Cortex of kidney (tissue), 1 donor: ENCODE results near the gene ADTRP.

Source experiments
- DNase-seq: peaks from one replicate; lab custom pipeline; 2025; lab: John Stamatoyannopoulos, UW

Gene ADTRP

DNA sequence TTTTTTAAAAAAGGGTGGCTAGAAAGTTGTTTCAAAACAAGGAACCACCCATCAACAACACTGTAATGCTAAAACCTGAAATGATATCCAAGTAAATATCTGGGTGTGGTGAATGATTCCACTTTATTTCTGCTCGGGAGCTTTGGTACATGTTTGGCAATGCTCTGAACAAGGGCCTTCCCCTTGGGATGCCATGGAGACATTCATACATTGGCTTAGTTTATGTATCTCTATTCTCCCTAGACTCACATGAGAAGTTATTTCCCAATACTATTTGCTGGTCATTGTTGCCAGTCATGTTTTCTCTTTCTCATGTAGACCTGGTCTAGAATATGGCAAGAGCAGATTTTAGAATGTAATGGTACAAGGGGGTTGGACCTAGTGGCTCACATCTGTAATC, 22.9 kb downstream of the ADTRP start:
- no peak for DNase-seq

DNA sequence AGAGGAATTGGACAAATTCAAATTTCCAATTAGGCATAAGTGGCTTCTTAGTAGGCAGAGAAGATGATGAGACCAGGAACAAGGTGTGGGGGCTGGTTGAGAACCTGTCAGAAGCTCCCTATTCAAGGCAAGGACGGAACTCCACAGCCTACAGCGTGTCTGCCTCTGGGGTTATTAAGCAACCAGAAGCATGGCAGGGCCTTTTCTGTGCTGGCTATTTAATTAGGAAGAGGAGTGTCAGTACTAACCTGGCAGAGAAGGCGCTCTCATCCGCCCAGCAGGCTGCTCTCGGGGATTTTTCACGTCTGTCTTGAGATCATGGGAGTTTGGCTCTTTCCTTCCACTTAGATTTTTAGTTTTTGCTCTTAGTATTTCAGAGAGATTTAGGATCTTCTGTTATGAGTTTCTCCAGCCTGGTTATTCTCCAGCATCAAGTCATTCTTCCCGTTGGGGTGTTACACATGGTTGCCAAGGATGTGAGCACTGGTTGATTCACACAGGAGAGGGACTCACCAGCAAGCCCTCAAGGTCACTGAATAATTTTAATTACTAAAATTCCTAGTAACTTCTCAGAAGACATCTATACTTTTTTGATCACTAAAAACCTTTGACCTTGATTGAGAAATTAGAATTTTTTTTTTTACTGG, 23.9 kb downstream of the ADTRP start:
- DNase-seq = no peak

DNA sequence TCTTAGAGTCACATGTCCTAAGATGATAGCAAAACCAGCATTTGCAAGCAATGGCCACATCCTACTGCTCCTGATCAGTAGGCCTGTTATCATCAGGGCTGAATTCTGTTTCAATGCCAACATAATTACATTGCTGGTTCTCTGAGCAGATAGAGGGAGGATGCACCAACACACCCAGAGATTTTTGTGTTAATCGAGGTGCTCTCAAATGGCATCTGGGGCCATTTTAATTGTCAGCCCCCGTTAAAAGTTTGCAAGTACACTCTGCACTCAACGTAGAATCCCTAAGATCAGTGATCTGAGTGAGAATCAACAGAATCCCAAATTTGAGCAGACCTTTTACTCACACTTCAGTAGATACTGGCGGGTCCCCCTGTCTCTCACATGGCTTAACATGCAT, 24.8 kb downstream of the ADTRP start:
- no peak for DNase-seq

DNA sequence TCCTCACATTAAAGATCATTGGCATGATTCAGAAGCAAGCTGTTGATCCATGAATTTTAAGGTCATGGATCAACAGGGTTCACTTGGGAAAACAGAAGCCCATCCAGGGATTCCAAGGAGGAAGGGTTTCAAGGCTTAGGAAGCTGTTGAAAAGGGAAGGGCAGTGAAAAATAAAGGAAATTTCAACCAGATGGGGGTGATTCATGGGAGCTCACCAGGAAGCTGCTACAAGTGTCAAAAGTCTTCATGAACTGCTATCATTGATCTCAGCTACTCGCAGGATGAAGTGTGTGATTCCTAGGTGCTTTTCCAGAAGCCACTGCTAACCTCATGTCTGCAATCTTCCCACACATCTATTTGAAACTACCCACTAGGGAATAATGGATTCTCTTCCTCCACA, 26.2 kb downstream of the ADTRP start:
- no peak for DNase-seq

DNA sequence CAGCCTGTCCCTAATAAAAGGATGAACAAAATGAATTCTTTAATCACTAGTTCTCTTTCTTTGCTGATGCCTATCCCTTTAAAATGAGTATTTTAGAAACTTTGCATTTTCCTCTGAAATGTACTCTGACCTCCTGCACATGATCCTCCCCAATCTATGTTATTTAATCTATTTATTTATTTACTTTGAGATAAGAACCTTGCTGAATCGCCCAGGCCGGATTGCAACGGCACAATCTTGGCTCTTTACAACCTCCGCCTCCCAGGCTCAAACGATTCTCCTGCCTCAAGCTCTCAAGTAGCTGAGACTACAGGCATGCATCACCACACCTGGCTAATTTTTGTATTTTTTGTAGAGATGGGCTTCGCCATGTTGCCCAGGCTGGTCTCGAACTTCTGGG, 27.9 kb downstream of the ADTRP start:
- no peak for DNase-seq

DNA sequence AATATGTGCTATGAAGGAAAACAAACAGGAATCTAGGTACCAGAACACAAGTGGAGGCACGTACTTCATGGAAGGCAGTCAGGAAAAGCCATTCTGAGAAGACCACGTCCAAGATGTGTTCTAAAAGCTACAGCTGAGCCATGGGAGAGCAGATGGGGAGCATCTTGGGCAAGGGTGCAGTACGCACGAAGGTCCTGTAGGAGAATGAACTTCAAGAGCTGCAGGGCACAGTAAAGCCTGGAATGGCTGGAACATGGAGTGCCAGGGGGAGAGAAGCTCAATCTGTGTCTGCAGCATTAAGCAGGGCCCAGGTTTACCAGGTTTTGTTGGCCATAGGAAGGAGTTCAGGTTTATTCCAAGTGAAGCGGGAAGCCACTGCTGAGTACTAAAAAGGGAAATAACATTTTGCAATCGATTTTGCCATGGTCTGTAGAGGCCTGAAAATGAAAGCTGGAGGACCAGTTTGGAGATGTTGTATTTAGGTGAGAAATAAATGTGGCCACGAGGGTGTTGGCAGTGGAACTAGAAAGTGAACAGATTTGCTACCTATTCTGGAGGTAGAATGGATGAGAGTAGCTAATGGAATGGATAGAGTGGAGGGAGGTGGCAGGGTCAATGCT, 29.9 kb downstream of the ADTRP start:
- no peak for DNase-seq

DNA sequence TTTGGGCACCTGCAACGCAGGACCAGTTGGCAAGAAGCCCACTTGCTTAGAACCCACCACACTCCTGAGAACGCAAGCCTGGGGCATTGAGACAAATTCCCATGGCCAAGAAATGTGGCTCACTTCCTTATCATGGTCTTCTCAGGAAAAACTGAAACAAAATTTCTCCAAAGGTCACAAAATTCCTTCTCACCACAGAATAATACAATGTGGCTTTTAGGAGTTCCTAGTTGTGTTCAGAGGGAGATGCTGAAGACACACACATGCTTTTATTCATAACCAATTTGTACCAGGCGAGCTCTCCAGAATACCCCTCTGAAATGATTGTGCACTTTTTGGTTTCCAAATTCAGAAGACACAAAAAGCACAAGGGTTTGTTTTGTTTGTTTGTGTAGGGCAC, 31.6 kb downstream of the ADTRP start:
- no peak for DNase-seq

DNA sequence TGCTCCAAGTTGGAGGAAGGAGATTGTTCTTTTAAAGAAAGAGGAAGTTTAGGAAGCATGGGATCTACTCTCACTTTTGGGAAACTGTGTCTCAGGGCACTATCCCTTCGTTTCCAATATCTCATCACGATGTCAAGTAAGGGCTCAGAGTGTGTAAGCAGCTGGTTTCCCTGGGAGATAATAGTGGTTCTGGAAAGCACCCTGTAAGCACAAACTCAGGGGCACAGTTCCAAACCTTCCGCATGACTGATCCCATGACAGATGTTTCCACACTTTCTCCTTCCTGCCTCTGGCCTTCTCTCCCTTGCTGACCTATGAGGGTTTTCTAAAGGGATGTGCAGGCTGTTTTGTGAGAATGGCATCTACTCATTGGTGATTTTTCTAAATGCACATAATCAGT, 33.9 kb downstream of the ADTRP start:
- no peak for DNase-seq

DNA sequence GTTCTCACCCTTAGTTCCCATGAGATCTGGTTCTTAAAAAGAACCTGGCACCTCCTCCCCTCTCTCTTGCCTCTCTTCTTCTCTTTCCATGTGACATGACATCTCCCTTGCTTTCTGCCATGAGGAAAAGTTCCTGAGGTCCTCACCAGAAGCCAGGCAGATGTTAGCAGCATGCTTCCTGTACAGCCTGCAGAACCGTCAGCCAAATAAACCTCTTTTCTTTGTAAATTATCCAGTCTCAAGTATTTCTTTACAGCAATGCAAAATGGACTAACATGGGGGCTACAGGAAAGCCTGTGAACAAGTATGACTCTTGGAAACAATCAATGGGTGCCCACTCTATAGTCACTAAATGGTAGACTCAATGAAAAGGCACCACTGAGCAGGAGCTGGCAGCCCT, 34.5 kb downstream of the ADTRP start:
- no peak for DNase-seq

DNA sequence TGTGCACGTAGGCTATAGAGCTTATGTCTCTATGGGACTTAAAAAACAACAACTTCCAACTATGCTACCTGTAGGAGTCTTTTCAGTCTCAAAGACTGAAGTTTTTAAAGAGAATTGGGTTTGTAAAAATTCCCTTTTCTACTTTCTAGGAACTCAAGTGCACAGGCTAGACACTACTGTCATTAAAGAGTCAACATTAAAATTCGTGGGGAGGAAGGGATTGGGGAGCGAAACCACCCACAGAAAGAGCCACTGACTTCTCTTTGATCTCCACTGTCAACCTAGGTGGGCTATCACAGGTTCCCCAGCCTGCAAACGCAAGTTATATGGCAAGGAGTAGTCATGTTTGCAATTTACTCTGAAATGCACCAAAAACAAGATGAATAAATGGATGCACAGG, 37.7 kb downstream of the ADTRP start:
- DNase-seq = no peak

DNA sequence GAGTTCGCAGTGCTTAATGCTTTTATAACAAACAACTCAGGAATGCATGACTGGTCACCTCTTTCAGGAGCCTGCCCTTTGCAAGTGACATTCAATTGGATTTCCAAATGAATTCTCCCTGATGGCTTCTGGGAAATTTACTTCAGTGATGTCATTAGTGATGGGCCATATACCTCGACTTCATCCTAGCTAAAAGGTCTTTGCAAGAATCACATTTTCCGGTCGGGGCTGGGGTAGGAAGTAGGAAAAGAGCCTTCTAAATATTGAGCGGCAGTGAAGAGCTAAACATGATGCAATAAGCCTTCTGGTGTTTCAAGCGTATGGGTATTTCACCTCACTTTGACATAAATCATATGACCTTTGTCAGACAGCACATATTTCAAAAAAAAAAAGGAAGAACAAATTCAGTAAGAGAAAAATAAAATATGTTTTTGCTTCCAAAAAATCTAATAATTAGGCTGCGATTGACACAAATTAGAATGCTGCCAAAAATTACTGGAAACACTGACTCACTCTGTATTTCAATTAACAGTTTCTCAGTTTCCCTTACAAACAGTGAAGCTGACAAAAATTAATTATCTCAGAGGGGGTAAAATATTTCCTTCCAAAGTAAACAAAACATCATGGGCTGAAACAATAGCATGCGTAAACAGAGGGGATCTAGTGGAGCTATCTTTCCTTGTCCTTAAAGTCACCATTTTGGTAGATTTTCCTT, 39.8 kb downstream of the ADTRP start:
- no peak for DNase-seq

DNA sequence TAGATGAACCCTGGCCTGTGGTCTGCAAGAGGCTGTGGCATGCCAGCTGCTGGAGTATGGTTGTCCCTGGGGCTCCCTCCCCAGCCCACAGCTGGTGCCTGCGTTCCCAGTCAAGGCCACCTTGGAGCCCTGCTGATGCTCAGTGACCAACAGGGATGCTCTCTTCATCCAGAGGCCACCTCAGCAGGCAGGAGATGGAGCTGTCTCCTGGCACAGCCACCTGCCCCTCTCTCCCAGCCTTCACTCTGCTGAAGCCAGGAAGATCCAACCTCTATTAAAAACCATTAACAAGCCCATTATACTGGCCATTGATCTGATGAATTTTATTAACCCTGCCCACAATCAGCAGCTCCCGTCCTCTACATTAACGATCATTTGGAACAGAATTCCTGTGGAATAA, 40.4 kb downstream of the ADTRP start:
- DNase-seq = no peak

DNA sequence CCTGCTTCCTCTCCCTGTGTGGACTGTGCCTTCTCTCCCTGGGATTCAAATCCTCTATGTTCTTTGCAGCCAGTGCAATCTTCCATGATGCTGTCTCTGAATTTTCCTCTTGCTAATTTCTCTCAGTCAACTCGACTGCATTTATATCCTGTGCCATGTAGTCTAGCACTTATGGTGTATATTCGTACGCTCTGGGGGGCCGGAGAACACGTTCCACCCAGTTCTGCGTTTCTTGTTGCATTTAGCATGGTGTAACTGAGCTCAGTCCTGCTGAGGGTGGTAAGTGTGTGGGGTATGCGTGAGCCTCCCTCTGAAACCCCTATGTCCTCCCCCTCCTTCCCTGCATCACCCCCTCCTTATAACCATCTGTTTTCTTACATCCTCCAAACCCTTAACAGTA, 42.0 kb downstream of the ADTRP start:
- no peak for DNase-seq

DNA sequence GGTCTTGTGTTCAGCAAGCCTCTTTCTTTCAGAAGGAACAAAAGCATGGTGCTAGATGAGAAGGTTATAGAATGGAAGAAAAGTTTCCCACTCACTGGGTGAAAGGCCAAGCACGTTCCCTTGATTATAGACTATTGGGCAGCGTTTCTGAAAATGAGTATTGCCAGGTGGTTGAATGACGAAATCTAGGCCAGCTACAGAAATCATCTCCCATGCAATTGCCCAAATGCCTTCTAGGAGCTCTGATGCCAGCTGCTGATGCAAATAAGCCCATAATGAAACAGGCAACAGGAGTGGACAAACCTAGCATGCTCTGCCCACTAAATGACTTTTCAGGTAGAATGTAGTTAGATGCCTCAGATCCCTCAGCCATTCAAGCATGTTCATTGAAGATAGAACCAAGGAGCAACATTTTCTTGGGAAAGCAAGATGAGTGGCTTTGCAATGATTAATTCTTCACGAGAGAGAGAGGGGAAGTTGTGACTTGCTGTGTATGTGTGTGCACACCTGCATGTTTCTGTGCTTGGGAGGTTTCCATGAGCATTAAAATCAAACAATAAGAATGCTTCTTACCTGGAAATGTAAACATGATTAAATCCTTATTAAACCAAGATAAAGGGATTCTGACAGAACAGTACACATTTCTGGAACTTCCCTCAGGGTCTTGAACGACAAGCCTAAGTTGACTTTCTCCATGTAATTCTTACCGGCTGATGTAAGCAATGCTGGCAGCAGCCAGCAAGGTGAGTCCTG, 43.6 kb downstream of the ADTRP start:
- no peak for DNase-seq

DNA sequence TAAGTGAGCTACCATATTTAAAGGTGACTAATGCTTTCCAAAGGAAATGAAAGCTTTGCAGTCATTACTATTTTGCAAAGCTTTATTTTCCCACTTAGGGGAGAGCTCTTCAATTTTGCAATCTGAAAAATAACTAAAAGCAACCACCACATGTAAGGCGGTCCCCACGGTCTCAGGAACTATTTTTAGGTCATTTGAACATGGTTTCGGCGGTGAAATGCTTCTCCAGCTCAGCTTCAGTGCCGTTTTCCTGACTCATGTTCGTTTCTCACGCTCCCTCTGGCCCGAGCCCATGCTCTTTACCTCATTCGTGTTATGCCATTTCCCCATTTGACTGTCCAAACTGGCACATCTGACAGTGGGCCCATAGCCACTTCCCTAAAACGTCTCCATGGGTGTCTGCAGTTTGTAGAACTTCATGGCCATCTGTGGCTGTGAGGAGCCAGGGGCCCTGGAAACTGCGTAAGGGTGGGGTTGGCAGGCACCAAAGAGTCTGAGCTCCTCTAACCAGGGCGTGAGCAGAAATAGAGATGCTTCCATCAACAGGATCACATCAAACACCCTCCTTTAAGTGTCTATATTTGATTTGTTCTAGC, 46.5 kb downstream of the ADTRP start:
- no peak for DNase-seq

DNA sequence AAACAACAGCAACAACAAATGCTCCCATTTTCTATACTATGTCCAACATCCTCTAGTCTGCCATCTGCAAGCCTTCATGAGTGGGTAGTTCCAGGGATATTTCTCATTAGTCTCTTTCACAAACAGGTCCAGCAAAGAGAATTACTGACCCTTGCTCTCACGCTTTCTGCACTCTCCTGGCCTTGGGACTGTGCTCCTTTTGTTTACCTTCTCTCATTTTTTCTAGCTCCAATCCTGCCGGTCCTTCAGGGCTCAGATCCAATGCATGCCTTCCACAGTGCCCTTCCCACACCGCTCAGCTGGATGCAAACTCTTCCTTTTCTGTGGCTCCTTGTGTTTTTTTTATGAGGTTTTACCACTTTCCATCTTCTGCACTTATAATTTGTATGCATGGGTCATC, 47.2 kb downstream of the ADTRP start:
- DNase-seq = no peak

DNA sequence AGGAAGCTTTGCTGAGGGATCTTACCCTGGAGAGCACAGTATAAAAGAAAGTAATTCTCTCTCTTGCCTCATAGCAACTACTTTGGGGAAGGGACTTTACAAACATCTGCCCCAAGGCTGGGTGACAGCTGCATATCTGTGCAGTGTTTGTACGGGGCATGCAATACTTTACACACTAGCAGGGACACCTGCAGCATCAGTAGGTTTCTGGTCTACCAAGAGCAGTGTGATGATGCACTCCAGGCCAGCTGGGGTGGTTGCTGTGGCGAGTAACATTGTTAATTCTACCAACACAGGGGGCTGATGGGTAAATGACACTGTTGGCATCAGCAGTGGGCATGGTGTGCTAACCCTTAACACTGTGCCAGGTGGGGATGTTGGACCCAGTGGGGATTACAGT, 48.0 kb downstream of the ADTRP start:
- no peak for DNase-seq

DNA sequence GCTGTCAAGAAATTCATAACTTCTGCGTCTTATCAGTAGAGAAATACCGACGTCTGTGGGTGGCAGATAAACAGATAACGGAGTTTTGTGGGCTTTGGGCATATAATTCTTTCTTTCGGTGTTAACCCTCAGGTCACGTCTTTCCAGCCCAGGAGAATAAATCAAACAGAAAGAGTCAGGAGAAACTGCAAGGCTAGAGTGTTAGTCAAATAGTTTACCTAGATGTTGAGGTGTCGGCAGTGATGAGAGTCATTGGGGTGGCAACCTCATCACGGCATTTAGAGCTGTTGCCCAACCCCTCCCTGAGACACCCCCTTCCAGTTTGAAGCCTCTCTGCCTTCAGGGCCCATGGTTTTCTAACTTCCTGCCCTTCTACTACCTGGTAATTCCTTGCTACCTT, 49.5 kb downstream of the ADTRP start:
- DNase-seq = no peak

DNA sequence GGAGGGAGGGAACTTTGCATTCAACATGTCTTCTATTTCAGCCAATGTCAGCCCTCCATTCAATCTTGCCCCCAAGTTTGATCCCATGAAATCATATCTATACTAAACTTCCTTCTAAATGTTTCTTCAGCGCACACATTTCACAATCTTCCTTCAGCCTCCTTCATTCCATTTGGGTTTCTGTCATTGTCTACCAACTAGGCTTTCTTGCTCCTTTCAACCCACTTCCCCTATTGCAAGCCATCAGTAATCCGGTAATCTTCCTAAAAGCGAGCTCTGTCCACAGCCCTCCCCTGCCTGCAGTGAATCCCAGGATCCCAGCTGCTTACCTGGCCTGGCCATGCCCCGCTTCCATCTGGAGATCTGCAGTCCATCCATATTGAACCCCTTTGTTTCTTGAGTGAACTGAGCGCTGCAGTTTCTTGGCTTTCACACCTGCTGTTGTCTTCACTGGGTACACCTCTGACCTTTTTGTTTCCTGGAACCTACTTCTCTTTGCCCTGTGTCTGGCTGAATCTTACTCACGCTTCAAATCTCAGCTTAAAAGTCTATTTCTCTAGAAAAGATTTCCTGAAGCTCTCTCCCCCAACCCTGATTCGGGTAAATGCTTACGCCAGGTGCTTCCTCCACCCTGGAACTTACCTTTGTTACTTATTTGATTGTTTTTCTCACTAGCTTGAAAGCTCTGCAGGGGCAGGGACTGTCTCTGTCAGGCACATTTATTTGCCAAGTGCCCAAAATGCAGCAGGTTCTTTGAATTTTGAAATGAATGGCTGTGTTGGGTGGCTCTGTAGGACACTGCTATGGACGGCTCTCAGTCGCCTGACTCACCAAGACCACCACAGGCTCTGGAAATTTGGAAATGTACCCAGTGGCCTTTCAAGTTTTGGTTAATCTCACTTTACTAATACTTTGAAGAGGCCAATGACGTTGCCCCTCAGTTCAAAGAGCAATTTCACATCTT, 50.3 kb downstream of the ADTRP start:
- no peak for DNase-seq

DNA sequence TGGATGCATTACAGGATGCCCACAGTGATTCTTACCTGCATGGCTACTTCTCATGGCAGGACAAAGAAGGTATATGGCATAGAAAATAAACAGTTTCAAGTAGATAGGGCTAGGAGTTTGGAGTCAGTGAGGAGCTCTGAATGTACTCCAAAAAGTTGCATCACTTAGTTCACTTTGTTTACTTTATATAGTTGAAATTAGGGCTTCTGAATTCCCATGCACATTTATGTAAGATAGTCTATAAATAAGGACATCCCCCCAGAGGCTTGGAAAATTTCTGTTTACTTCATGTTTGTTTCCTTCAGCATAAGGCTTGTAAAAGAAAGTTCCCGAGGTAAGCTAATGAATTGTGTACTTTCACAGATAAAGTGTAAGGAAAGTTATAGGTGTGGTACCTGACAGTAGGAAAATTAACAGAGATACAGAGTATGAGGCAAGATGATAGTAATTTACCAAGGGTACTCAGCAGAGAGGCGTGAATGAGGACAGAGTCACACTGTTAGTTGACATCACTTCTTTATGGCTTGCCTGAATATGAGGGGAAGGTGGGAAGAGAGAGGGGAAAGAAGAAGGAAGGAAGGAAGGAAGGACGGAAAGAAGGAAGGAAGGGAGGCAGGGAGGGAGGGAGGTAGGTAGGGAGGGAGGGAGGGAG, 51.1 kb downstream of the ADTRP start:
- DNase-seq = no peak

DNA sequence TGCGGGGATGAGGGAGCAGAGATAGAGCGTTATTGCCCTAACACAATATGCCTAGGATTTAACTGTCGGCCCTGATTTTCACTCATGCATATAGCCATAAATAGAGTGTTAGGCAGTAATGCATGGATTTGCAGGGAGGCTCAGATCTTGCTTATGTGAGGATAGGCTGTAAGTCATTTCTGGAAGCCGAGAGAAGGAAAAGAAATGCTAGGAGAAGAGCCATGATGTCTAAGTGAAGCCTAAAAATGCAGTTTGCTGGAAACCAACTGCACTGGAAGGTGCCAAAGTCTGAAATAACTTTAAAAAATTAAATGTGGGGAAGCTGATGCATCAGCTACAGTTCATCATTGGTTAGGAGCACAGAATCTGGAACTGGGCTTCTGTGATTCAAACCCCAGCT, 54.3 kb downstream of the ADTRP start:
- no peak for DNase-seq
